PC-9 (cell line): ENCODE data around the gene SUGCT. TPM values are rescaled to one million over a fixed set of nuclear protein-coding genes. Genes with fewer than 3 reads are reported as not detected.

ENCODE experiments used
- BruUV-seq: library from RNA; stranded (reverse); fragments of 400-500 nt; replicated peaks from 2 replicates; lab custom pipeline; 2021; lab: Mats Ljungman, UMichigan
- CTCF ChIA-PET: fragments of 300-600 bp; sonication (Branson Sonifier 250); formaldehyde crosslinking; loops from one replicate; lab custom pipeline; 2022; ENCODE audit warnings: antibody characterized with exemption; lab: Charles Lee
- POLR2A ChIA-PET: fragments of 300-600 bp; sonication (Branson Sonifier 250); formaldehyde crosslinking; loops from one replicate; lab custom pipeline; 2022; ENCODE audit warnings: antibody characterized with exemption; ENCODE audit not compliant: unreplicated experiment; lab: Charles Lee
- DNase-seq, 2 experiments: peaks; one replicate each; pipeline versions ENCODE4 v3.0.0 to v3.0.0-alpha.2; 2015 to 2022; ENCODE audit warnings: mixed read lengths in 1 of 2
- H2AFZ ChIP-seq: fragments of 200-600 bp; sonication (generic); 2 replicates; pipeline ENCODE4 v1.8.1; 2017; ENCODE audit warnings: antibody characterized with exemption
- H3F3A ChIP-seq: fragments of 200-600 bp; sonication (generic); 2 replicates; pipeline ENCODE4 v1.8.1; 2017; ENCODE audit warnings: antibody characterized with exemption, mild to moderate bottlenecking, low read depth; ENCODE audit not compliant: insufficient read depth
- H3K27ac ChIP-seq: fragments of 200-600 bp; sonication (generic); 2 replicates; pipeline ENCODE4 v1.6.1; 2016; ENCODE audit warnings: mixed run types
- H3K27me3 ChIP-seq: fragments of 200-600 bp; sonication (generic); 2 replicates; pipeline ENCODE4 v1.6.1; 2016; ENCODE audit warnings: low read depth, mixed run types; ENCODE audit not compliant: insufficient read depth
- H3K36me3 ChIP-seq: fragments of 200-600 bp; sonication (generic); 2 replicates; pipeline ENCODE4 v1.6.1; 2016; ENCODE audit warnings: low read depth, mixed run types
- H3K4me1 ChIP-seq: fragments of 200-600 bp; sonication (generic); replicated peaks from 2 replicates; pipeline ENCODE4 v1.6.1; 2016; ENCODE audit warnings: mixed run types; ENCODE audit not compliant: insufficient read depth
- H3K4me2 ChIP-seq: fragments of 200-600 bp; sonication (generic); 2 replicates; pipeline ENCODE4 v1.6.1; 2017; ENCODE audit warnings: mixed run types
- H3K4me3 ChIP-seq: fragments of 200-600 bp; sonication (generic); 2 replicates; pipeline ENCODE4 v1.6.1; 2016; ENCODE audit warnings: mixed run types
- H3K79me2 ChIP-seq: fragments of 200-600 bp; sonication (generic); 2 replicates; pipeline ENCODE4 v1.6.1; 2017; ENCODE audit warnings: low read depth, mixed run types
- H3K9me2 ChIP-seq: fragments of 200-600 bp; sonication (generic); 2 replicates; pipeline ENCODE4 v1.8.1; 2017; ENCODE audit warnings: mild to moderate bottlenecking; ENCODE audit not compliant: insufficient read depth
- H3K9me3 ChIP-seq: fragments of 200-600 bp; sonication (generic); 2 replicates; pipeline ENCODE4 v1.8.1; 2016; ENCODE audit warnings: low read depth; ENCODE audit not compliant: insufficient read depth
- H4K20me1 ChIP-seq: fragments of 200-600 bp; sonication (generic); 2 replicates; pipeline ENCODE4 v1.8.1; 2017; ENCODE audit not compliant: insufficient read depth
- EZH2 ChIP-seq: fragments of 200-600 bp; sonication (generic); IDR thresholded peaks from 2 replicates; pipeline ENCODE4 v1.8.0; 2017; ENCODE audit warnings: antibody characterized with exemption, low read depth
- intact Hi-C: fragments of 100-400 bp; cut with micrococcal nuclease; formaldehyde crosslinking; loops from one replicate; pipeline ENCODE4 v1.10.0; 2022; ENCODE audit not compliant: unreplicated experiment
- total RNA-seq: library from RNA; stranded (reverse); gene quantifications from 2 replicates; pipeline ENCODE4 v1.2.3, GENCODE V29; 2021
- TF ChIP-seq, protein P1 (sequence below): fragments of 200-600 bp; sonication (generic); conservative IDR thresholded peaks from 2 replicates; pipeline ENCODE4 v1.6.1; 2017; ENCODE audit warnings: mixed run types, antibody characterized with exemption, mild to moderate bottlenecking, moderate library complexity

SUGCT gene
- total RNA-seq, 1 experiment from 2014 or later: 3.5 TPM

DNA sequence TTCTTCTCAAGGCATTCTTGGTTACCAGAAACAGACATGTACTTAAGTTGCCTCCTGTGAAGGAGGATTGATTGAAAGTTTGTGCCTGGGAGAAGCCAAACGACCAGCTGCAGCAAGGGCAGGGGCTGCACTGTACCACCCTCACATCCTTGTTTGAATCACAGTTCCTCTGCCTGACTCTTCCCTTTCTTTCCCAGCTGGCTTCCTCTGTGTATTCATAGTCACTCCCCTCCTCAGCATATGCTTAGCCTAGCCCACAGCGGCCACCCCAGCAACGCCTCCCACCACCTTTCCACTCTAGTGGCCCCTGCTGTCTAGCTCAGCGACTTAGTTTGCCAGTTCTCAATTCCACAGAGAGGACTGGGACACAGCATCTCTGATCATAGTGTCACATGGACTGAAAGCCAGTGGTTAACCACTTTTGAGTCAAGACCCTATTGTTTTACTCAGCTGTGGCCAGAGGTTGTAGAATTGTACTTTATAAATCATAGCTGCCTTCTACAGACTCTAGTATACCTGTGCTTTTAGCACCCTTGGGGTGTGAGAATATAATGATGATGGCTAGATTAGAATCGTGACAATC is 643.0 kb downstream of the SUGCT start:
- H3K4me1 ChIP-seq: no peaks in the 10 kb centered on the region
- TF ChIP-seq EZH2: no peak
- TF ChIP-seq, protein P1, sequence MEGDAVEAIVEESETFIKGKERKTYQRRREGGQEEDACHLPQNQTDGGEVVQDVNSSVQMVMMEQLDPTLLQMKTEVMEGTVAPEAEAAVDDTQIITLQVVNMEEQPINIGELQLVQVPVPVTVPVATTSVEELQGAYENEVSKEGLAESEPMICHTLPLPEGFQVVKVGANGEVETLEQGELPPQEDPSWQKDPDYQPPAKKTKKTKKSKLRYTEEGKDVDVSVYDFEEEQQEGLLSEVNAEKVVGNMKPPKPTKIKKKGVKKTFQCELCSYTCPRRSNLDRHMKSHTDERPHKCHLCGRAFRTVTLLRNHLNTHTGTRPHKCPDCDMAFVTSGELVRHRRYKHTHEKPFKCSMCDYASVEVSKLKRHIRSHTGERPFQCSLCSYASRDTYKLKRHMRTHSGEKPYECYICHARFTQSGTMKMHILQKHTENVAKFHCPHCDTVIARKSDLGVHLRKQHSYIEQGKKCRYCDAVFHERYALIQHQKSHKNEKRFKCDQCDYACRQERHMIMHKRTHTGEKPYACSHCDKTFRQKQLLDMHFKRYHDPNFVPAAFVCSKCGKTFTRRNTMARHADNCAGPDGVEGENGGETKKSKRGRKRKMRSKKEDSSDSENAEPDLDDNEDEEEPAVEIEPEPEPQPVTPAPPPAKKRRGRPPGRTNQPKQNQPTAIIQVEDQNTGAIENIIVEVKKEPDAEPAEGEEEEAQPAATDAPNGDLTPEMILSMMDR: no peak
- H3K36me3 ChIP-seq: no peaks in the 10 kb centered on the region
- H4K20me1 ChIP-seq: no peaks in the 10 kb centered on the region
- CTCF ChIA-PET: interaction anchor here (0.6 kb wide), 1 partner anchor 9 kb away, joined by 4 read pairs; no protein-coding TSS in a partner anchor
- no peak overlapping the region for H3K4me2 ChIP-seq
- H3K79me2 ChIP-seq: no peaks in the 10 kb centered on the region
- no peak overlapping the region for H2AFZ ChIP-seq
- H3K9me3 ChIP-seq: peaks cover 3% of the 10 kb centered on the region; the same call in 1 of the 2 replicates
- no peaks in the 10 kb centered on the region for H3F3A ChIP-seq
- intact Hi-C loops: no loop called here
- H3K4me3 ChIP-seq: no peak overlapping the region
- POLR2A ChIA-PET: no interaction called here
- no TSS peak for BruUV-seq
- H3K27me3 ChIP-seq: no peaks in the 10 kb centered on the region
- DNase-seq: no peak
- no peak overlapping the region for H3K27ac ChIP-seq
- no peaks in the 10 kb centered on the region for H3K9me2 ChIP-seq

DNA sequence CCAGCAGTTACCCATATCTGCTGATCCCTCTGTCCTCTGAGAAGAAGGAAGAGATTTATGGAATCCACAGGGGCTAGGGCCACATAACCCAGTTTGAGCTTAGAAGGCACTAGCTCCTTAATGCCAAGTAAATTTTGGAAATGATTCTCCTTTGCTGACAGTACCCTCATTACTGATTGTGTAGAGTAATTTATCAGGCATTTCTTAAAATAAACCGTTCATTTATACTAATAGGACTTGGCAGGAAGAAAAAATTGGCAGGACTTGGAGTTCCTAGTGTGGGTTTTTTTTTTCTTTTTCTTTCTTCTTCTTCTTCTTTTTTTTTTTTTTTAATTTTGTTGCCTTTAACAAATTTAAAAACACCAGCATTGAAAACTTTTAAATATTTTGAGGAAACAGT is 645.7 kb downstream of the SUGCT start:
- ChIA-PET POLR2A (interaction anchor here (0.6 to 0.7 kb wide), 2 partner anchors 383 to 923 kb away, joined by 4 to 8 read pairs; partner anchors contain the start of gene INHBA), CTCF (no interaction called here)
- Histone ChIP-seq H3K4me3 (no peak overlapping the region), H2AFZ (peak overlapping the region; percentile 9; the same call in 1 of the 2 replicates), H3K9me2 (no peaks in the 10 kb centered on the region), H3K4me1 (no peaks in the 10 kb centered on the region), H3K27me3 (no peaks in the 10 kb centered on the region), H3K79me2 (no peaks in the 10 kb centered on the region), H3K27ac (no peak overlapping the region), H4K20me1 (no peaks in the 10 kb centered on the region), H3K4me2 (no peak overlapping the region), H3F3A (no peaks in the 10 kb centered on the region), H3K36me3 (no peaks in the 10 kb centered on the region), H3K9me3 (no peaks in the 10 kb centered on the region)
- DNase-seq: no peak
- BruUV-seq: no TSS peak
- intact Hi-C loops: no loop called here
- no peak for TF ChIP-seq EZH2
- TF ChIP-seq, protein P1: no peak

DNA sequence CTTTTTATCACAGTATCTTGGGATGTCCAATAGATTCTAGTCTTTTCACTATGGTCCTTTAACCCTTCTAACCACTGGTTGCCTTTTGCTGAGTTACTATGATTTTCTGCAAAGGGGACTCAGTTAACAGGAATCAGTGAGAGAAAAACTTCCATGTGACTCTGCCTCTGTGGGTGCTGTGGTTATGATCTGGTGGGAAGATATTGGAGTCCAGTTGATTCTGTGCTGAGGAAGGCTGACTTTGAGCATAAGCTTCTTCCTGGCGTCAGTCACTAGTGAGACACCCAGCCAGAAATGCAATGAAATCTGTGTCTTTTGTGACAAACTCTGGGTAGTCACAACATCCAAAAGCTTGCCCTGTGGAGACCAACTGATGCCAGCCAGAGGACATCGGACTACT is 648.0 kb downstream of the SUGCT start:
- intact Hi-C loops: no loop called here
- CTCF ChIA-PET: no interaction called here

More for the DNA sequence above, 648.0 kb downstream of the SUGCT start:
- no peaks in the 10 kb centered on the region for H3K36me3 ChIP-seq
- H3K9me2 ChIP-seq: no peaks in the 10 kb centered on the region
- no peaks in the 10 kb centered on the region for H3F3A ChIP-seq
- TF ChIP-seq EZH2: no peak
- TF ChIP-seq, protein P1: no peak
- no peaks in the 10 kb centered on the region for H4K20me1 ChIP-seq
- no TSS peak for BruUV-seq
- no peaks in the 10 kb centered on the region for H3K79me2 ChIP-seq
- no peaks in the 10 kb centered on the region for H3K4me1 ChIP-seq
- H2AFZ ChIP-seq: no peak overlapping the region
- POLR2A ChIA-PET: no interaction called here
- DNase-seq: no peak
- no peak overlapping the region for H3K27ac ChIP-seq
- H3K9me3 ChIP-seq: no peaks in the 10 kb centered on the region
- H3K4me3 ChIP-seq: no peak overlapping the region
- H3K27me3 ChIP-seq: no peaks in the 10 kb centered on the region
- H3K4me2 ChIP-seq: no peak overlapping the region
